Stimulated activated CD8-positive, alpha-beta memory T cell treated with anti-CD3 and anti-CD28 coated beads, Interleukin-7, amount 100 ng/mL, for 24 hours (primary cell): ENCODE data around the gene WBP1L.

Experiments
- DNase-seq: peaks from one replicate; pipeline ENCODE4 v3.0.0-alpha.2; 2020; ENCODE audit warnings: low read depth

WBP1L gene

DNA sequence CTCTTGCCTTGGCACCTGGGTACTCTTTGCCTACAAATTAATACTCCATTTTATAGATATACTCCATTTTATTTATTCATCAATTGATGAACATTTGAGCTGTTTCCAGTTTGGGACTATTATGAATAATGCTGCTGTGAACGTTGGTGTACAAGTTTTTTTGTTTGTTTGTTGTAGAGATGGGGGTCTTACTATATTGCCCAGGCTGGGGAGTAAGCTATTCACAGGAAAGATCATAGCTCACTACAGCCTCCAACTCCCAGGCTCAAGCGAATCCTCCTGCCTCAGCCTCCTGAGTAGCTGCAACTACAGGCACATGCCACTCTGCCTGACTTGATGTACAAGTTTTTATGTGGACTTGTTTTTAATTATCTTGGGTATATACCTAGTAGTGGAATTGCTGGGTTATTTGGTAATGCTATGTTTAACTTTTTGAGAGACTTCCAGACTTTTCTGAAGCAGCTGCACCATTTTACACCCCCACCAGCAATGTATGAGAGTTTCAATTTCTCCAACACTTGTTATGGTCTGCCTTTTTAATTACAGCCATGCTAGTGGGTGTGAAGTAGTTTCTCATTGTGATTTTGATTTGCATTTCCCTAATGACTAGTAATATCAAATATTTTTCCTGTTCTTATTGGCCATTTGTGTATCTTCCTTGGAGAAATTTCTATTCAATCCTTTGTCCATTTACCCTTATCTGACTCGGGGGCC lies 15.9 kb downstream of the WBP1L start:
- DNase-seq: no peak

DNA sequence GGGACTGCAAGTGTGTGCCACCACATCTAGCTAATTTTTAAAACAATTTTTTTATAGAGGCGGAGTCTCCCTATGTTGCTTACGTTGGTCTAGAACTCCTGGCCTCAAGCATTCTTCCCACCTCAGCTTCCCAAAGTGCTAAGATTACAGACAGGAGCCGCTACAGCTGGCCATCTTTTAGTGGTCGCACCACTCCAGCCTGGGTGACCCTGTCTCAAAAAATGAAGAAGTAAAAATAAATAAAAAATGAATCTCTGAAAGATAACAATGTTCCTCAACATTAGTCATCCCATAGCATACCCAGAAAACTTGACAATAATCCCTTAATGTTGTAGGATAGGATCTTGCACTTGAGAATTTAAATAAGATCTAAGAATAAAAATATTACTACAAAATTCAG lies 18.2 kb downstream of the WBP1L start:
- no peak for DNase-seq

DNA sequence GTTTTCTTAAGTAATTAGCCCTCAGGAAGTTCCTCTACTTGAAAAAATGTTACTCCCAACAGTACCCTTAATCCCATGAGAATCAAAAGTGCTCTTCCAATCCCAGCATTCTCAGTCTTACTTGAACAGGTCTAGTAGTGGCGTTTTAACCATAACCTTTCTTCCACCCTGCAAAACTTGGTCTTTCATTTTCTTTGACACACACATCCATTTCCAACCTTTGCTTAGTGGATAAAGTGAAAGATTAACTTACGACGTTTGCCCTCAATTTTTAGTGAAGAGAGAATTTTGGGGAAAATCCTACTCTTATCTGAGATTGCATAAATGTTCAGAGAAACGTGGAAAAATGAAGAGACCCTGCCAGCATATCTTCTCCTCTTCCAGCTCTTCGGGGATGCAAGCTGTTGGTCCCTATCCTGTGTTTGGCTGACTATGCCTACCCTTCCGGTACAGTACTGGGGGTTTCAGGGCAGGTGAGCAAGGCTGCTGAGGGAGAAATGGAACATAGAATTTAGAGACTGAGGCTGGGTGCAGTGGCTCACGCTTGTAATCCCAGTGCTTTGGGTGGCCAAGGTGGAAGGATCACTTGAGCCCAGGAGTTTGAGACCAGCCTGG lies 18.8 kb downstream of the WBP1L start:
- no peak for DNase-seq

DNA sequence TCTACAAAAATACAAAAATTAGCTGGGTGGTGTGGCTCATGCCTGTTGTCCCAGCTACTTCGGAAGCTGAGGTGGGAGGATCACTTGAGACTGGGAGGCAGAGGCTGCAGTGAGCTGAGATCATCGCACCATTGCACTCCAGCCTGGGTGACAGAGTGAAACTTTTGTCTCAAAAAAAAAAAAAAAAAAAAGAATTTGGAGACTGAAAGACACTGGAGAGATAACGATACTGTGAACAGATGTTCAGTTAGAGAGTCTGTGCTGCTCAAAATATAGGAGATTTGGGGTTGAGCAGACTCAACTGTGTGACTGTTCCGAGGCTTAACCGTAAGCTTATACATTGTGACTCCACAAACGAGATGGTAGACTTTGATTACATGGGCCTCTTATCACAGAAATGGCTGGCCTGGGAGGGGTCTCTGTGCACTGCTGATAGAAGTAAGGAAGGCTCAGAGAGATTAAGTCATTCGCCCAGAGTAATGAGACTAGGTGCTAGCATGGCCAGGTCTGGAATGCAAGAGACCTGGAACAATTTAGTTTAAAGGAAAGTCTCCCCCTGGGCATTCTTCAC lies 19.4 kb downstream of the WBP1L start:
- no peak for DNase-seq

DNA sequence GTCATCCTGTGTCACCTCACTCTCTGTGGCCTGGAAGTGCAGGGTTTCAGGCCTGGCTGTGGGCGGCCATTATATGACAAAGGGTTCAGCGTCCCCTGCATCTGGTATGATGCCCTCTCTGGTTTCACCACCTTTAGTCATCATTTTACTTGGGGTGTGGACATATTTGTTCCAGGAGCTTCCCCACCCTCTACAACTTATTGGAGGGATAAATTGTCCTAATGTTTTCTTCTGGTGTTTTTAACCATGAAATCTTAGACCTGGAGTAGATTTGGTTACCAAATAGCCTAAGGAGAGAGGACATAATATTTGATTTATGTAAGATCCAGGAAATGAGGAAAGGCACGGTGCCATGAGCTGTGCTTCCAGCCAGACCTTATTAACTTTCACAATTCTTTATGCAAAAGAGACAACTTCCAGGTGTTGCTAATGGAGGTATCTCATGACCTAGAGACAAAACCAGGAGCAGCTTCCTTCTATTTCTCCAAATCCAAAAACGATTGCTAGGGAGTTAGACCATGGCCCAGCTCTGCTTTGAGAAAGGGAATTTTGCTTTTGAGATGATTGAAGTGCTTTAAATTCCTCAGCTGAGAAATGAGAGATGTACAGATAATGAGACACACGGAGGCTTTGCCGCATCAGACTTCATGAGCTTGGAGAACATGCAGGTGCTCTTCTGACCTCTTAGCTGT lies 20.9 kb downstream of the WBP1L start:
- no peak for DNase-seq

DNA sequence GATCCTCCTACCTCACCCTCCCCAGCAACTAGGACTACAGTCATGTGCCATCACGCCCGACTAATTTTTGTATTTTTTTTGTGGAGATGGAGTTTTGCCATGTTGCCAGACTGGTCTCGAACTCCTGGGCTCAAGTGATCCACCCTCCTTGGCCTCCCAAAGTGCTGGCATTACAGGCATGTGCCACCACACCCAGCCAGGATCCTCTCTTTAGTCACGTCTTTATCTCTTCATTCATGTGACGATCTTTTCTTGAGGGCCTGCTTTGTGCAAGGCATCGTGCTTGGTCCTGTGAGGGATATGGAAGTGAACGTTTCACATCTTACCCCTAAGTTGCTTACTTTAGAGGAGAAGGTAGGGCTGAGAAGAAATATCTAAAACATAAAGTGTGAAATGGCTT lies 21.6 kb downstream of the WBP1L start:
- no peak for DNase-seq

DNA sequence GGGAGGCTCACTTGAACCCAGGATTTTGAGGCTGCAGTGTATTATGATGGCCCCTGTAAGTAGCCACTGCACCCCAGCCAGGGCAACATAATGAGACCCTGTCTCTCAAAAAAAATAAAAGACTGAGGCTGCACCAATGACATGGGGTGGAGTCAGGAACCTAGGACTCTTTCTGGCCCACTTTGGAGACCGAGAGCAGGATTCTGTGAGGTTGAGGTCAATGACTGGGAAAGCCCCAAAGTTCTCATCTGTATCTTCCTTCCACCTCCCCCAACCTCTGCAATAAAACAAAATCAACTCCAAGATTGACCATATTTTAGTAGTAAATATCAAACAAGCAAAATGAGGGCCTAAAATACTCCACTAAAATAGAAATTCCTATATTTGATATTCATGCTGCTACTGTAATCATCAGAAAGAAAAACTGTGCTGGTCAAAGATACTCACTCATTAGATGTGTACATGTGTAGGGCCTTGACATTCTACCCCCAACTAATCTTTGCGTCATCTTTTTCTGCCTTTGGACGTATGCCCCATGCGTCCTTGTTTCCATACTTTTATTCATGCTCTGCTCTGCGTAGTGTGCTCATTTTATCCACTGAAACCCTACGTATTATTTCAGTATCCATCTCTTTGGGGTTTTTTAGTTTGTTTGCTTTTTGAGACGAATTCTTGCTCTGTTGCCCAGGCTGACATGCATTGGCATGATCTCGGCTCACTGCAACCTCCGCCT lies 23.8 kb downstream of the WBP1L start:
- no peak for DNase-seq

DNA sequence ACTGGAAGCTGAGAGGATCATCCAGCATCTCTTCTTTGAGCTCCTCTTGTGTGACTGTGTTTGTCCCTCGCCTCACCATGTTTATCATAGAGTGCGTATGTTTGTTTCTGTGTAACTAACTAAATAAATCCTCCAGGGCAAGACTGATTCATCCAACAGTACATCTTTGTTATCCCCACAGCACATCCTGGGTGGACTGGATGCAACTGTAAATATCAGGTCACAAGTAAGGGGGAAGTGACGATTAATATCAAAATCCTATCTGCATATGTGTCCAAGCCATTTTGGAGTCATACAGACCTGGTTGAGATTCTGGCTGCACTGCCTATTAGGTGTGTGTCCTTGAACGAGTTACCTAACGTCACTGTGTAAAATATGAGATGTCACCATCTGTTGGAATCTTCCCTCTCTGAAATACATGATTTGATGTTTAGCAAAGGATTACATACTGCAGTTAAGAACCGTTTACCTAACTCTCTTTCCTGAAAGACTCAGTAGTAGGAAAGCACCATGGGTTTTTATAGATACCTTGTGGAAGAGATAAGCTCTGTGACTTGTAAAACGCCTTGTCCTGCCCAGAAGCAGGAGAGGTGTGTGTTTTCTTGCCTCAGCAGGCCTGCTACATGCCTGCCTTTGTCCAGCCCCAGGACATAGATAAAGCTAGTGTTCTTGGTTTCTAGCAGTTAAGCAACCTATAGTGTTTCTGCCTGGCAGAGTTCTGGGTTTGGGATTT lies 25.8 kb downstream of the WBP1L start:
- no peak for DNase-seq

DNA sequence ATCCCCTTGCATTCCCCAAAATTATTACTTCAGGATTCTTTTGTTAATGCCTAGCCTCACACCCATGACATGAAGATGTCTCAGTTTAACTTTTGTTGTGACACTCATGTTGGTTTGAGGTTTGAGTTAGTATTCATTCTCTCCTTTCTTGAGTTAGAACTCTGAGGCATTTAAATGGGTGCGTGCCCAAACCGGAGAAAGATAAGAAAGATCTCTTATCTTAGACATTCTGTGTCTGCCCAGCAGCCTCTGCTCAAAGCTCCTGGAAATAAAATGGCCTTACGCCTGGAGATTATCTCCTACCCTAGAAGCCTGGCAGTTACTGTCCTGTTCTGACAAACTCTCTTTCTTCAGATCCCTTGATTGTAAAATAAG lies 26.3 kb downstream of the WBP1L start:
- DNase-seq: no peak

DNA sequence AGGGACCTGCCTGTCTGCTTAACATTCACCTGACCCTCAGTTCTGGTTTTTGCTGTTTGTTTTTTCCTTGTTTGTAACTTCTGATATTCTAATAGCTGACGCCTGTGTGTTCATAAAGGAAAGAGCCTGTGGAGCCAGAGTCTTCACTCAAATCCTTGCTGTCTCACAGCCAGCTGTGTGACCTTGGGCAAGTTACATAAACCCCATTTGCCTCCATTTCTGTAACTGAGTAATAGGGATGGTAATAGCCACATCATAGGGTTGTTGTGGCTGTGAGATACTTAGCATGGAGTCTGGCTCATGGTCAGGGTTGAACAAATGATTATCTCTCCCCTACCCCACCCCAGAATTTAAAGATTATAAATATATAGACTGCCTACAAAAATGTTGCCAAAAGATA lies 27.0 kb downstream of the WBP1L start:
- no peak for DNase-seq

DNA sequence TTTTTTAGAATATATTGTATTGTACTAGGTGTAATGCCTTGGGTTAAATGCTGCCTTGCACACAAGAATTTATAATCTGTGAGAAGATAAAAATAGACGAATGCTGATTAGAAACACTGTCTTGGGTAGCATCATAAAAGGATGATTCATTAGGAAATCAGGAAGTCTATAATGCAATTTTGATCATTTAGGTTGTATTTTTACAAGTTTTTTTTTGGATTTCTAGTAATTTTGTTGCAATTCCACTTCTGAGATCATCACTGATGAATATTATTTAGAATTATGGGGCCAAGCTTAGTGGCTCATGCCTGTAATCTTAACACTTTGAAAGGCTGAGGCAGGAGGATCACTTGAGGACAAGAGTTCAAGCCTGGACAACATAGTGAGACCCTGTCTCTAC lies 29.6 kb downstream of the WBP1L start:
- DNase-seq: no peak

DNA sequence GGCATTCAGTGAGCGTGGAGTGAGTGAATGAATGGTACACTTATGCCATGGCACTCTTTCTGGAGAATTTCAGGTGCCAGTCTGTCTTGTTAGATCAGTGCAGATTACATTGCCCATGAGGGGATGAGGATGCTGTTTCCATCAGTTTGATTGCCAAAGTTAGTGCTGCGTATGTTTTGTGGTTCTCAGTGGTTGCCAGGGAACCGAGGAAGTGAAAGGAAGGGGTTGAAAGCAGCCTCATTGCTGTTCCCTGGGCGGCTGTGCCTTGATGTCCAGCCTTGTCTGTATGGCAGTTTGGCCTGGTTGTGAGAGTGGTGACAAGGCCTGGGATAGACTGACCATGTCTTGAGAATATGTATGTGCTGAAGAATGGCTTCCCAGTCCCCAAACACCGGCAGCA lies 30.2 kb downstream of the WBP1L start:
- DNase-seq: no peak

DNA sequence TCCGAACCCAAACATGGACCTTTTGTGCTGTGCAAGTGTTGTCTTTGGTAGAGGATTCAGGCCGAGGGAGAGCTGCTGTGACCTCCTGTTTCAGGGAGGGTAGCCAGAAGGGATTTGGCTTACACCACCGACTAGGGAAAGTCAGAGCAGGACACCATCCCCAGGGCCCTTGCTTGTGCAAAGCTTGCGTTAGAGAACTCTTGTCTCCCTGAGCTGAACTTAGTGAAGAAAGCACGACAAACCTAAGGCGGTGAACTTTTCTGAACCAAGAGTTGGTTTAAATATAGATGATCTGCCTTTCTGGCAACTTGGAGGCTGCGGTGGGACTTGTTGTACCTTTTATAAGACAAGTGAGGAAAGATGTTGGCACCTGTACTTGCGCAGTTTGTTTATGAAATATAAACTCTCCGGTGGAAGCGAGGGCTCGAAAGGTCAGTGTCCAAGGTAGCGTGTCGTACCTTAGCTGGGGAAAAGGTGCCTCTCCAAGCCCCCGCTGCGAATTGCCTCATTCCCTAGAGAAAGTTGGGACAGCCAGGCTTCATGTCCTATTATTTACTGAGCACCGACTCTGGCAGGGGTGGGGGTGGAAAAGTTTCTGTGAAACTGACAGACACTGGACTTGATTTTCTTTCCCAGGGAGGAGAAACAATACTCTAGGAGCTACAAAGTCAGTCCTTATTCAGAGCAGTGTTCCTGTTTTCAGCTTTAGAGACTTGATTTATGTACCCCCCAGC lies 31.6 kb downstream of the WBP1L start:
- no peak for DNase-seq

DNA sequence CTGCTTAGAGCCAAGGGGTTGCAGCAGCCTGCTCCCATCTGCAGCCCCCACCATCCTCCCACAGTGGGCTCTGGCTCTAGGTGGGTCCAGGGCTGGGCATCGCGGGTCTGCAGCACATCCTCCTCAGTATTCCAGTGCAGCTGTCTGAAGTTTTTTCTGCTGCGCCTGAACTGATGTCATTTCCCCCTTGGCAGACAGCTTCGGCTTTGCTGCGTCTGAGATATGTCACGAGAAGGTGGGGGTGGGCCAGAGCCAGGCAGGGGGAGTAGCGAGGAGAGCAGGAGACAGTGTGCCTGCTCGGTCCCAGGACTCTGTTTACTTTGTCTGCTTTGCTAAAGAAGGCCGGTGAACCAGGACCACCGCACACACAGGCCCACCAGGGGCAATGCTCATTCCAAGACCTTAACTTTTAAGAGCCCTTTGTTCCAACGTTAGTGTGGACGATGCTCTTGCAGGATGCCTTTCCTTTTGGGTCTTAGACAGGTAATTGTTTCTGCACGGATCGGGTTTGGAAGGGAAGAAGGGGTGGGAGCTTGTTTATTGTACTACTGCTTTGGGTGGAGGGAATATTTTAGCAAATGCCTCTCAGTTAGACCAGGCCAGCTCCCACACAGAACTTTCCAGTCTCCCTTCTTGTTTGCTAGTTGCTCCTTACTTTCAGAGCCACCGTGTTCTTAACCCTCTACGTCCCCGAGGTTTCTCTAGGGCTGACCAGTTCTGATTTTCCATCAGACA lies 32.4 kb downstream of the WBP1L start:
- DNase-seq: no peak

DNA sequence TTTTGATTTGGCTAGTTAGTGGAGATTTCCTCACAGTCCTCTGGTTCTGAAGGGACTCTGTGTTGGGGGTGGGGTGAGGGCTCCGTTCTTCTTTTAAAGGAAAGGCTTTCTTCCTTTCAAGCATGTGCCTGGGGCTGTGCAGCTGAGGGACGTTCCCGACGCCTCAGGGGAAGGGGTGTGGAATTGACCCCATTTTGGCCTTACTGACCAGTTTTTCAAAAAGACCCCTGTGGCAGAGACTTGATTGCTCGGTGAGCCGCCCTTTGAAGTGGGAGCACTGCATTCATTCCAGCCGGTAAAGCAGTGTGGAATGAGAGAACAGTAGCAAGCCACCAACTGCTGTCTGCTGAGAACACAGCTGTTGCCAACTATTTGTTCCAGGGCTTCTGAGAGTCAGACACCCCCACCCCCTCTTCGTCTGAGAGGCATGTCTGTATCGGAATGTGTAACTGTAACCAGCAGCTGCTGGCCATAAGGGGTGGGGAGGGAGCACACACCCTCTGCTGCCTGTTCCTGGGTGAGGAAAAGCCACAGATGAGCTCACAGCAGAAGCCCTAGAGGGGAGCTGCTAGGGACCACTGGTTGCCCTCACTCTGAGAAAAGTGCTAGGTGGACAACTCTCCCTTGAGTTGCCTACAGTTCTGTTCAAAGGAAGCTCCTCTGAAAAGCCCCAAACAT lies 33.2 kb downstream of the WBP1L start:
- DNase-seq: no peak

DNA sequence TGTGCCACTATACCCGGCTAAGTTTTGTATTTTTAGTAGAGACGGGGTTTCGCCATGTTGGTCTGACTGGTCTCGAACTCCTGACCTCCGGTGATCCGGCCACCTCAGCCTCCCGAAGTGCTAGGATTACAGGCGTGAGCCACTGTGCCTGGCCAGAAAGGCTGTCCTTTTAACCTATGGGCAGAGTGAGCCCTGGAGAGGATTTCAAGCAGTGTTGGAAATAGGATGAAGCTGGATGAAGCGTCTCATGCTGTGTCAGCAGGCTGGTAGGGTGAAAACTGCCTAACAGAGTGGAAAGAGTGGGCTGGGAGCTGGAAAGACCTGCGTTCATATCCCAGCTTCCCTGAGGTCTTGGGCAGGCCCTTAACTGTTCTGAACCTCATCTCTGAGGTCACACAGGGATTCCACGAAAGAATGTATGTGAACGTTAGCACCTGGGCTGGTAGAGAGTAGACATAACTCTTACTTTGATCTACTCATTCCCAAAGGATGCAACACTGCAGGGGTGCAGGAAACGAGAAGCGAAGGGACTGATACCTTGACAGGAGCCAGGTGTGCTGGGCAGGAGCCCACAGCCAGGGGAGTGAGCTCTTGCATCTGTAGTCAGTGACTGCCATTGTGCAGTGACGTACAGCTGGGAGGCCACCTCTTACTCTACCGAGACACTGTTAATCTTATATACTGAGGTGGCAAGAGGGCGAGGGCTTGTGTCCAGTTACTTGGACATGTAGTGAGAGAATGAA lies 34.1 kb downstream of the WBP1L start:
- DNase-seq: no peak

DNA sequence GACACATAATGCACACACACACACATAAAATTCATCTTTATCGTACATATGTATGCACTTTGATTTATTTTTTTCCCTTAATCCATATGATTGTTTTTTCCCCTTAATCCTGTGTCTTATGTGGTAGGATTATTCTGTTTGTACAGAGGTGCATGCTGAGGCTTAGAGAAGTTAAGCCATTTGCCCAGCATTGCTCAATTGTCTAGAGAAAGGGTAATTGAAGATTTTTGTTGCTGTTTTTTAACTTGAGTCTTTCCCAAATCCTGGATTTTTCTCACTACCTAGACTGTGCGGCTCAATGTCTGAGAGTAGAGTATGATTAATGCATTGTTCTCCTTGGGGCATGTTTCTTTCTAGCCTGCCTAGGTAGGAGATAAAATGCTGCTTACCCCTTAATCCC lies 35.0 kb downstream of the WBP1L start:
- DNase-seq: no peak

DNA sequence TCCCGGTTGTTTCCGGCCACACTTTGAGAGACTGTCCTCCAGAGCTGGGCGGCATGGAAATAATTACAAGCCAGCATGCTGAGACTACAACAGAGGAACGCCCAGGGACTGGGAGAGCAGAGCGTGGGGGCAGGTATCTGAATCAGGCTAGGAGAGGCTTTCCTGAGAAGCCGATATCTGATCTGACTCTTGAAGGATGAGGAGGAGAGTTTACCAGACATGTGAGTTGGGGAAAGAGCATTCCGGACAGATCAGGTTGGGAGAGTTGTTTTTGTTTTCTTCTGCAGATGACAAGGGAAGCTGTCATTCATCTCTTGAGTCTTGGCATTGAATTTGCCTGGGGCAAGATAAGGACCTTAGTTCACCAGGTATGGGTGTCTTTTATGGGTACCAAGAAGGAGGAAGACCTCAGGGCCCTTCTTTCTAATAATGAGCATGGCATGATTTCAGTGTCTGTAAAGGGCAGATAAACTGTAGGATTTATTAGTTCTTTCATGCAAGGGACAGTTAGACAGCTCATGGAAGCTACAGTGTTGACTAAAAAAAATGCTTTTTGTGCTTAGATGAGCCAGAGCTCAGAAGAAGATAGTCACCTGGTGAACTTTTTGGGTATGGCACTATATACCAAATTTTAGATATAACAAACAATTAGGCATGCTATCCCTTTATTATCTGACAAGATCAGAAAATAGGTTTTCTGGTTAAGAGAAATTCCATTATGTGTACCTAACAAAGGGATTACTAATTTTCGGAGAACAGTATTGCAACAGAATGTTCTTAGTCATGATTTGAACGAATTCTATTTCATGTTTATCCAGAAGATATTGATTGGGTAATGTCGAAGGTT lies 36.2 kb downstream of the WBP1L start:
- DNase-seq: no peak

DNA sequence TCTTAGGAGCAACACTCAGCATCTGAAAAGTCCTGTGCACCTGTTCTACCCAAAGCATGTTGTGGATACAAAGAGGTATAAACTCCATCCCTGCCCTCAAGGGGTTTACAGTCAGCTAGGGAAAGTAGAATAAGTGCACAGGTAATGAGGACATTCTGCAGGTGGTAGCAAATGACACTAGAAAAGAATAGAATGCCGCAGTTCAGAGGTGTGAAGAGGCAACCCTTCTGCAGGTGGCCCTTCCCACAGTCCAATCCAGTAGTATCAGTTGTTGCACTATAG lies 36.7 kb downstream of the WBP1L start:
- DNase-seq: no peak
